Lower leg skin (tissue), 3 donors: ENCODE measurements around the gene IPO11.

ENCODE experiments used
- CTCF ChIP-seq, 3 donors: fragments of 450-650 bp; IDR thresholded peaks; one replicate each; pipeline ENCODE4 v1.5.1; 2016; ENCODE audit warnings: antibody characterized with exemption in 3 of 3, mild to moderate bottlenecking in 3 of 3, moderate library complexity in 2 of 3
- POLR2A ChIP-seq, 2 donors: fragments of 450-650 bp; IDR thresholded peaks; one replicate each; pipeline ENCODE4 v1.6.1; 2016 to 2017; ENCODE audit warnings: antibody characterized with exemption in 2 of 2, mild to moderate bottlenecking in 1 of 2, moderate library complexity in 1 of 2

- no peak for TF ChIP-seq CTCF (IDR thresholded peaks at IDR 0.05)
- TF ChIP-seq POLR2A (IDR thresholded peaks at IDR 0.05), result no peak
Measured at GRCh38 chr5:62465985-62466925, 53.7 kb downstream of the IPO11 start.
